Astrocyte (in vitro differentiated cells and primary cell): Measurements from ENCODE around the gene CTBS.

Experiments used
- CTCF ChIP-seq: IDR thresholded peaks from 2 replicates; pipeline ENCODE4 v1.5.1; 2011; ENCODE audit warnings: low read depth, mild to moderate bottlenecking, inconsistent platforms, low read length, moderate library complexity; ENCODE audit not compliant: insufficient read depth
- EZH2 ChIP-seq: IDR thresholded peaks from 2 replicates; pipeline ENCODE4 v1.6.1; 2012; ENCODE audit warnings: mild to moderate bottlenecking, low read length, inconsistent platforms; ENCODE audit not compliant: insufficient read depth

- no peak for TF ChIP-seq CTCF
- no peak for TF ChIP-seq EZH2
These were observed 49.6 kb downstream of the CTBS start for GRCh38 chr1:84524590-84524989.
